Measurements from ENCODE around the gene ACOX2.

- TF ChIP-seq EP300 (IDR thresholded peaks at IDR 0.05), result no peak
- TF ChIP-seq SREBF2 (IDR thresholded peaks at IDR 0.05), result no peak
- TF ChIP-seq POLR2A (IDR thresholded peaks at IDR 0.05; ENCODE audit: low read length), result no peak
These were observed 66.5 kb downstream of the ACOX2 start for GRCh38 chr3:58470363-58471024.
